GM19099 (cell line): ENCODE results near the gene PCDH10.

ENCODE experiments used
- POLR2A ChIP-seq: IDR thresholded peaks from 3 replicates; pipeline ENCODE4 v1.6.1; 2011; ENCODE audit warnings: low read depth; ENCODE audit not compliant: insufficient read length; ENCODE audit errors: extremely low read depth

The PCDH10 gene

DNA sequence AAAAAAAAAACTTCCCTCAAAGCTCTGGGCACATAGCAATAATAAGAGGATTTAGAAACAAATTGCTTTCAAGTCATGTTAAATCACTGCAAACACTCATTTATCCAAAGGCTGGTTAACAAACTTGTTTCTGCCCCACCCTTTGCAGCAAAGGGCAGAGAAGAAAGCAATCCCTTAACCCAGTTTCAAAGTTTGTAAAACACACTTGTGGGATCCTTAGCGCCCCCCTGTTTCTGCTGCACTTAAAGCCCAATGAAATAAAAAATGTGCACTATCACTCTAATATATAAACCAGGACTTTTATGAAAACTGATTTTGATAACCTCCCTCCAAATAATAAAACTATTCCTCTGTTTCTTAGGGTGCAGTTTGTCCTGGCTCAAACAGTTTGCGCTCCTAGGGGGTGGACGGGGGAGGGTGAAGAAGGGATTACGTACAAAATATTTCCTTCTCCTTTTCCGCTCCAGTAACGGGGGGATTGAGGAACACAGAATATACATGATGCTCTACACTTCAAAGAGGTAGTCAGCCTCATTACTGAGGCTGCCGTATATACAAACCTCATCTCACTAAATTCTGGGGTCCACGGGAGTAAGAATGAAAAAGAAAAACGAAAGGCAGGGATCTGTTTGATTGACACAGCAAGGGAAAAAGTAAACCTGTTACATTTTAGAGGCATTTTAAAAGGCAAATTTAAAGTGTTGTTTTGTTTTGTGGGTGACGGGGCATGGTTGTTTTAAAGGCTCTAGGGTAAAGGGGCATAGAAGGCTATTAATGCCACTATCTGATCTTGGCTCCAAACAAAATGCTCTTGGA lies 3.1 kb upstream of the PCDH10 start:
- no peak for TF ChIP-seq POLR2A

- TF ChIP-seq POLR2A, result no peak
These were observed 2.4 kb upstream of the PCDH10 start for GRCh38 chr4:133146574-133147241.

GRCh38 chr4:133147286-133147821 lies 1.7 kb upstream of the PCDH10 start:
- no peak for TF ChIP-seq POLR2A

DNA sequence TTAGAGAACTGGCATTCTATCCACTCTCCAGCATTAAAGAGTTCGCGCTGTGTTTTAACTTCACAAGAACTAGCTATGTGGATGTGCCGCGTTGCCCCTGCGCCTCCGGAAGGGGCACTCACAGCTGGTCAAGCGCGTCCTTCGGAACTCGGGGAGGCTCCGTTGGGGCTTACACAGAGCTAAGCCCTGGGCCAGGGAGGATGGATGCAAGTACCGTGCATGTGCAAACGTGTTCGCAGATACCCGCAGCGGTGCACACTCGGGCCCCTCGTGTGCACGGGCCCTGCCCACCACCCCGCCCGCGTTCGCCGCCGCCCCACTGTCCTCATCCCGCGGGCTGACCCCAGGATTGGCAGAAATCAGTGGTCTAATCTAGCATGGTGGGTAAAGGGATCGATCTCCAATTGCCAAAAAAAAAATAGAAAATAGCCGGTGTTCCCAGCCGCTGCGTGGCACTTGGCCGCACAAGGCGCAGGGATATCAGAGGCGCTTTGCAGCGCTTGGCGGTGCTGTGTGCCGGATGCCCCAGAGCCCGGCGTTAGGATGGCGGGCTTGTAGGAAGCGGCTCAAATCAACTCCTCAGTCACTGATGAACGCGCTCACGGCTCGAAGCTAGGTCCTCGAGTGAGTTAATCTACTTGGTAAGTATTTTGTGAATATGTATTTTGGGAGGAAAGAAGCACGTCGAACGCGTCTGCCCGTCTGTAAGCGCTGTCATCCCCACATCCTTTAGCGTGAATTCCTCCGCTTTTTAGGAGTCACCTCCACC lies 989 bp upstream of the PCDH10 start:
- TF ChIP-seq POLR2A, result no peak

DNA sequence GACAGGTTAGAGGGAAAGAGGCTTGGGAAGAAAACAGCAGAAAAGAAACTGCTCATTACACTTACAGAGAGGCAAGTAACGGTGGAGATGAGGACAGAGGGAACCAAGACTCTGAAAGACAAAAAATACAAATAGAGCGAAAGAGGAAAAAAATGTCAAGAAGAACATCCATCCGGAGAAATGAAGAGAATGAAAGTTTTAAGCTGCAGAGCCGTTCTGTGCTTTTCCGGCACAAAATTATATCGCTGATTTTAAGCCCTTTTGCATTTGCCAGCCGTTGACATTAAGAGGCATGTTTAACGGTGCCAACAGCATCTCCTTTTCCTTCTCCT lies 236 bp downstream of the PCDH10 start:
- TF ChIP-seq POLR2A, result no peak

- TF ChIP-seq POLR2A, result no peak
These were observed 908 bp downstream of the PCDH10 start for GRCh38 chr4:133149932-133150471.

DNA sequence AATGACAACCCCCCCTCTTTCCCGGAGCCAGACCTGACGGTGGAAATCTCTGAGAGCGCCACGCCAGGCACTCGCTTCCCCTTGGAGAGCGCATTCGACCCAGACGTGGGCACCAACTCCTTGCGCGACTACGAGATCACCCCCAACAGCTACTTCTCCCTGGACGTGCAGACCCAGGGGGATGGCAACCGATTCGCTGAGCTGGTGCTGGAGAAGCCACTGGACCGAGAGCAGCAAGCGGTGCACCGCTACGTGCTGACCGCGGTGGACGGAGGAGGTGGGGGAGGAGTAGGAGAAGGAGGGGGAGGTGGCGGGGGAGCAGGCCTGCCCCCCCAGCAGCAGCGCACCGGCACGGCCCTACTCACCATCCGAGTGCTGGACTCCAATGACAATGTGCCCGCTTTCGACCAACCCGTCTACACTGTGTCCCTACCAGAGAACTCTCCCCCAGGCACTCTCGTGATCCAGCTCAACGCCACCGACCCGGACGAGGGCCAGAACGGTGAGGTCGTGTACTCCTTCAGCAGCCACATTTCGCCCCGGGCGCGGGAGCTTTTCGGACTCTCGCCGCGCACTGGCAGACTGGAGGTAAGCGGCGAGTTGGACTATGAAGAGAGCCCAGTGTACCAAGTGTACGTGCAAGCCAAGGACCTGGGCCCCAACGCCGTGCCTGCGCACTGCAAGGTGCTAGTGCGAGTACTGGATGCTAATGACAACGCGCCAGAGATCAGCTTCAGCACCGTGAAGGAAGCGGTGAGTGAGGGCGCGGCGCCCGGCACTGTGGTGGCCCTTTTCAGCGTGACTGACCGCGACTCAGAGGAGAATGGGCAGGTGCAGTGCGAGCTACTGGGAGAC lies 1.6 kb downstream of the PCDH10 start:
- TF ChIP-seq POLR2A, result no peak

DNA sequence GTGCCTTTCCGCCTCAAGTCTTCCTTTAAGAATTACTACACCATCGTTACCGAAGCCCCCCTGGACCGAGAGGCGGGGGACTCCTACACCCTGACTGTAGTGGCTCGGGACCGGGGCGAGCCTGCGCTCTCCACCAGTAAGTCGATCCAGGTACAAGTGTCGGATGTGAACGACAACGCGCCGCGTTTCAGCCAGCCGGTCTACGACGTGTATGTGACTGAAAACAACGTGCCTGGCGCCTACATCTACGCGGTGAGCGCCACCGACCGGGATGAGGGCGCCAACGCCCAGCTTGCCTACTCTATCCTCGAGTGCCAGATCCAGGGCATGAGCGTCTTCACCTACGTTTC lies 2.2 kb downstream of the PCDH10 start:
- TF ChIP-seq POLR2A, result no peak

- TF ChIP-seq POLR2A, result no peak
These were observed 2.7 kb downstream of the PCDH10 start for GRCh38 chr4:133151691-133152329.

- no peak for TF ChIP-seq POLR2A
These were observed 3.3 kb downstream of the PCDH10 start for GRCh38 chr4:133152330-133152821.

DNA sequence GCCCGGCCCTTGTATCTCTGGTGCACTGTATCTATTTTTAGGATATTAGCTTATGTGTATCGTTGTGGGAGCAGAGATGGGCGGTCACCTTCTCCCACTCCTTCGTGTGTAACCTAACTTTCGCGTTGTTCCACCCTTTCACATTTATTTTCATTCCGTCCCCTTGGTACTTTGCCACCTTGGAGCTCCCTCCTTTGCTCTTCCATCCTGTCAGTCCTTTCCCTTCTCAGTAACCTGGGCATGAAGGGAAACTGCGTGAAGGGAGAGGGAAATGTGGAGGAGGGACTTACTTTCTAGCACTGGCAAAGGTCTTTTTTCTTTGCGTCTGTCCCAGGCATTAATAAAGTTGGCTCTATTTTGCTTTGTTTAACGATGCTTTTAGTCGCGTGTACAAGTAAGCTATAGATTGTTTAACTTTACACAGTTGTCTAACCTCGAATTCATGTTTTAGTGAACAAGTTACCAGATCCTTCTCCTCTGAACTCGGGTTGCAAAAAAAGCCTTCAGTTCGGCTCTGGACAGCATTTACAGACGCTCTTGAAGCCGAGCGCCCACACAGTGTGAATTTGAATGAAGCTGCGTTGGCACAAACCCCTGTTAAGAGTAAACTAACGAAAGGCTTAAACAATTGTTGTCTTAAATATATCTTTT lies 3.9 kb downstream of the PCDH10 start:
- TF ChIP-seq POLR2A, result no peak

DNA sequence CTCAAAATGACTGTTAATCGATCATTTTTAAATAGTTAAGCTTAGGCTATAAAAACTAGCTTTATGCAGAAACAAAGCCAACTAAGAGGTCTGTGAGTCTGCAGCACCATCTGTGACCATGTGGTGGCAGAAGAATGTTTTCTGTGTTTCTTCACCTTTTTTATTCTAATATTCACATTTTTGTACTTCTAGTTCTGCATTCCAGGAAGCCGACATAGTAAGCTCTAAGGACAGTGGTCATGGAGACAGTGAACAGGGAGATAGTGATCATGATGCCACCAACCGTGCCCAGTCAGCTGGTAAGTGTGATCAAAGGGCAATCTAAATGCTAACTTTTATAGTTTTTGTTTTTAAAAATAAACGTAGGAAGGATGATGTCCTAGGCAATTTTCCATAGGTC lies 5.6 kb downstream of the PCDH10 start:
- no peak for TF ChIP-seq POLR2A

DNA sequence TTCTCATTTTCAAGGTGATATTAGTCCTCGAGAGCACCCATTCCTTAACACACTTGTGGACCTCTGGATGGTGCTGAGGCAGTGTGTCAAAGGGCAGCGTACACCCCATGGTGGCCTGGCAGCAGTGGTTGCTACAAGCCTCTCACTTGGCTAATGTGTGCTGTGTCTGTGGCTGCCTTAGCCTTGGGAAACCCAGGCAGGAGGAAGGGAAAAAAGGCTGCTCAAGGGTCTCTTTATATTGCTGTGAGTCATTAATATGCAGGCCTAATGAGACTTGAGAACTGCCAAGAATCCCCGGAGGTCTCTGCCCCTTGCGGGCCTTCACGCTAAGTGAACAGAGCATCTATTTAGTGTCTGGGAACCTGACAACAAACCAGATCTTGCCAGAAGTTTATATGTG lies 7.0 kb downstream of the PCDH10 start:
- no peak for TF ChIP-seq POLR2A
